Measurements from ENCODE around the gene LCN9.

GRCh38 chr9:135666534-135667462, 3.7 kb downstream of the LCN9 start:
- TF ChIP-seq CTCF (IDR thresholded peaks at IDR 0.05): no peak
- TF ChIP-seq POLR2A (IDR thresholded peaks at IDR 0.05): no peak
